AG04449 (cell line): ENCODE results near the gene PCDH20.

Experiments used
- CTCF ChIA-PET: fragments of 350-600 bp; formaldehyde crosslinking; extraction: SDS; loops from one replicate; lab custom pipeline; 2021; ENCODE audit warnings: antibody characterized with exemption; lab: Yijun Ruan, JAX
- POLR2A ChIA-PET: fragments of 400-600, 350-600 bp; formaldehyde crosslinking; extraction: SDS; loops from one replicate; lab custom pipeline; 2020; ENCODE audit warnings: antibody characterized with exemption, inconsistent platforms; lab: Yijun Ruan, JAX
- DNase-seq: peaks from one replicate; pipeline ENCODE4 v3.0.0-alpha.2; 2010; ENCODE audit warnings: low read depth, low spot score
- H3K4me3 ChIP-seq: 2 replicates; pipeline ENCODE4 v1.5.1; 2011; ENCODE audit warnings: low read depth, mild to moderate bottlenecking, control low read depth, low read length
- TF ChIP-seq, protein P1 (sequence below): IDR thresholded peaks from one replicate; pipeline ENCODE4 v1.5.1; 2011; ENCODE audit warnings: mild to moderate bottlenecking, moderate library complexity, low read length, control low read depth, inconsistent platforms; ENCODE audit not compliant: insufficient read depth; ENCODE audit errors: missing control alignments

PCDH20 gene, protein sequence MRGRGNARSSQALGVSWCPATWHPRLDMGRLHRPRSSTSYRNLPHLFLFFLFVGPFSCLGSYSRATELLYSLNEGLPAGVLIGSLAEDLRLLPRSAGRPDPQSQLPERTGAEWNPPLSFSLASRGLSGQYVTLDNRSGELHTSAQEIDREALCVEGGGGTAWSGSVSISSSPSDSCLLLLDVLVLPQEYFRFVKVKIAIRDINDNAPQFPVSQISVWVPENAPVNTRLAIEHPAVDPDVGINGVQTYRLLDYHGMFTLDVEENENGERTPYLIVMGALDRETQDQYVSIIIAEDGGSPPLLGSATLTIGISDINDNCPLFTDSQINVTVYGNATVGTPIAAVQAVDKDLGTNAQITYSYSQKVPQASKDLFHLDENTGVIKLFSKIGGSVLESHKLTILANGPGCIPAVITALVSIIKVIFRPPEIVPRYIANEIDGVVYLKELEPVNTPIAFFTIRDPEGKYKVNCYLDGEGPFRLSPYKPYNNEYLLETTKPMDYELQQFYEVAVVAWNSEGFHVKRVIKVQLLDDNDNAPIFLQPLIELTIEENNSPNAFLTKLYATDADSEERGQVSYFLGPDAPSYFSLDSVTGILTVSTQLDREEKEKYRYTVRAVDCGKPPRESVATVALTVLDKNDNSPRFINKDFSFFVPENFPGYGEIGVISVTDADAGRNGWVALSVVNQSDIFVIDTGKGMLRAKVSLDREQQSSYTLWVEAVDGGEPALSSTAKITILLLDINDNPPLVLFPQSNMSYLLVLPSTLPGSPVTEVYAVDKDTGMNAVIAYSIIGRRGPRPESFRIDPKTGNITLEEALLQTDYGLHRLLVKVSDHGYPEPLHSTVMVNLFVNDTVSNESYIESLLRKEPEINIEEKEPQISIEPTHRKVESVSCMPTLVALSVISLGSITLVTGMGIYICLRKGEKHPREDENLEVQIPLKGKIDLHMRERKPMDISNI

DNA sequence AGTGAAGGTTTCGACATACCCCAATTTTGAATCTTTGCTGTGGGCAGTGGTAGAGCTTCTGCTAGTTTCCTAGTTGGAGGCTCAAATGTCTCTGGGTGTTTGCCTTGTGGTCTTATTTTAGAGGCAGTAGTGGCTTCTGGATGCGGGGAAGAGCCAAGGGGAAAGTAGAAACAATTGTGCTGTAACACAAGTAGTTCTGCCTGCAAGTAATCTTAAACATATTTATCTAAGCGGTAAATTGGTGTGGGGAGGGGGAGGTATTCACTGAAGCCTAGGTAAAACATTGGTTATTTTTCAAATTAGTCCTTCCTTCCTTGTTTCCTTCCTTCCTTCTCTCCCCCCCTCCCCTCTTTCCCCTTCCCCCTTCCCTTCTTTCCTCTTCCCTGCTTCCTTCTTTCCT lies at the start of gene PCDH20:
PCDH20 (minus strand) TSS at position 101 of the 400 bp plus-strand sequence. CDS start 691 bp downstream, outside the sequence.
- no peak within 1 kb of the TSS for H3K4me3 ChIP-seq
- CTCF ChIA-PET, result no interaction called here
- no peak for DNase-seq
- TF ChIP-seq, protein P1, sequence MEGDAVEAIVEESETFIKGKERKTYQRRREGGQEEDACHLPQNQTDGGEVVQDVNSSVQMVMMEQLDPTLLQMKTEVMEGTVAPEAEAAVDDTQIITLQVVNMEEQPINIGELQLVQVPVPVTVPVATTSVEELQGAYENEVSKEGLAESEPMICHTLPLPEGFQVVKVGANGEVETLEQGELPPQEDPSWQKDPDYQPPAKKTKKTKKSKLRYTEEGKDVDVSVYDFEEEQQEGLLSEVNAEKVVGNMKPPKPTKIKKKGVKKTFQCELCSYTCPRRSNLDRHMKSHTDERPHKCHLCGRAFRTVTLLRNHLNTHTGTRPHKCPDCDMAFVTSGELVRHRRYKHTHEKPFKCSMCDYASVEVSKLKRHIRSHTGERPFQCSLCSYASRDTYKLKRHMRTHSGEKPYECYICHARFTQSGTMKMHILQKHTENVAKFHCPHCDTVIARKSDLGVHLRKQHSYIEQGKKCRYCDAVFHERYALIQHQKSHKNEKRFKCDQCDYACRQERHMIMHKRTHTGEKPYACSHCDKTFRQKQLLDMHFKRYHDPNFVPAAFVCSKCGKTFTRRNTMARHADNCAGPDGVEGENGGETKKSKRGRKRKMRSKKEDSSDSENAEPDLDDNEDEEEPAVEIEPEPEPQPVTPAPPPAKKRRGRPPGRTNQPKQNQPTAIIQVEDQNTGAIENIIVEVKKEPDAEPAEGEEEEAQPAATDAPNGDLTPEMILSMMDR, result no peak
- POLR2A ChIA-PET, result no interaction called here

DNA sequence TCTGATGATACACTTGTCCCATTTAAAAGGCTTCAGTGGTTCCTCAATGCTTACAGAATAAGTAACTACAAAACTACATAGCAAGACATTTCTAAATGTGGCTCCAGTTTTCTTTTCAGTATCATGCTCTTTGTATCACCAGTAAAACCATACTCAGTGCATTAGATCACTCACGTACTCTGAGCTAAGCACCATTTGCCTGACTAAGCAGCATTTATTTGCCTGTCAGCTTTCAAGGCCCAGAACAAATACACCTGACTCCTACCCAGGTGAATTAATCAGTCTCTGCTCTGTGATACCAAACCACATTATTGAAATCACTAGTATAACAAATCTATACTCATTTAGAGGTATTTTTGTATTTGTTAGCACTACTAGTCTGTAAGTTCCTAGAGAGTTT lies 47.4 kb upstream of the PCDH20 start:
- POLR2A ChIA-PET, result no interaction called here
- CTCF ChIA-PET, result no interaction called here
- DNase-seq, result no peak
- TF ChIP-seq, protein P1, result no peak
- H3K4me3 ChIP-seq, result no peak overlapping the region

DNA sequence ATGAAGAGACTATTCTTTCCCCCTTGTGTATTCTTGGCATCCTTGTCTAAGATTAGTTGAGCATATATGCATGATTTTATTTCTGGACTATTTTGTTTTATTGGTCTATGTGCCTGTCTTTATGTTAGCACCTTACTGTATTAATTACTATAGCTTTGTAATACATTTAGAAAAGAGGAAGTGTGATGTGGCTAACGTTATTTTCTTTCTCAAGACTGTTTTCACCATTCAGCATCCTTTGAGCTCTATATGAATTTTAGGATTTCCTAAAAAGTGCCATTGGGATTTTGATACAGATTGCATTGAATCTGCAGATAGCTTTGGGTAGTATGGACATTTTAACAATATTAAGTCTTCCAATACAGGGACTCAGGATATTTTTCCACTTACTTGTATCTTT lies 37.5 kb upstream of the PCDH20 start:
- ChIA-PET CTCF (no interaction called here), POLR2A (no interaction called here)
- DNase-seq, result no peak
- no peak overlapping the region for H3K4me3 ChIP-seq
- TF ChIP-seq, protein P1, result no peak

DNA sequence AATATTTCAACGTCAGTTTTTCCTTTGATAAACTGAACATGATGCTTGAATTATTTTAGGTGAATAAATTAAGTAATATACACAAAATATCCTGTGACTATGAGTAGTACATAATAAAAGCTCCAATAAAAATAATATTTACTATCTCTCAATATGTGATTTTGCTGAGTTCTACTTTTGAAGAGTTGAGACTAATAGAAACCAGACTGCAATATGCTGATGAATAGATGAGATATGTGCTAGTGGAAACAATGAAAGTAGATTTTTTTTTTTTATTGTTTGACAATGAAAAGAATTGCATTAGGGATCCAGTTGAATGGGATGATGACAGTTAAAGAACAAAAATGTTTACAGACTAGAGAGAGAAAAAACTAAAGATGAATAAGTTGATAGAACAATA lies 16.4 kb upstream of the PCDH20 start:
- CTCF ChIA-PET, result no interaction called here
- TF ChIP-seq, protein P1, result no peak
- POLR2A ChIA-PET, result no interaction called here
- no peak for DNase-seq
- no peak overlapping the region for H3K4me3 ChIP-seq

DNA sequence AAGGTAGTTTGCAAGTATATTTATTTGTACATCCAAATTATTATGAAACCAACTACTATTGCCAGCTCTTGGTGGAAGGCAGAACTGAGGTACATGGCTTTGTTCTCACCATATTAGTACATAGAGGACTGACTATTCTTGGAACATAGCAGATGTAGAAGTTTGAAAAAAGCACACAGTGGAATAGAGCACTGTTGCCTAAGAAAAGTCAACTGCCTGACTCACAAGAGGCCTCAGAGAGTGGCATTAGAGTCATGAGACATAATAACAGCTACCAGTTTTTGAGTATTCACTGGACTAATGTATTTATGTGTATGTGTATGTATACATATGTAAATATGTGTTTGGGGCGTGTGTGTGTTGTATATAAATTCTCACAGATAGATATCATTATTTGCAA lies 8.3 kb upstream of the PCDH20 start:
- ChIA-PET POLR2A (no interaction called here), CTCF (no interaction called here)
- DNase-seq, result no peak
- no peak overlapping the region for H3K4me3 ChIP-seq
- TF ChIP-seq, protein P1, result no peak

DNA sequence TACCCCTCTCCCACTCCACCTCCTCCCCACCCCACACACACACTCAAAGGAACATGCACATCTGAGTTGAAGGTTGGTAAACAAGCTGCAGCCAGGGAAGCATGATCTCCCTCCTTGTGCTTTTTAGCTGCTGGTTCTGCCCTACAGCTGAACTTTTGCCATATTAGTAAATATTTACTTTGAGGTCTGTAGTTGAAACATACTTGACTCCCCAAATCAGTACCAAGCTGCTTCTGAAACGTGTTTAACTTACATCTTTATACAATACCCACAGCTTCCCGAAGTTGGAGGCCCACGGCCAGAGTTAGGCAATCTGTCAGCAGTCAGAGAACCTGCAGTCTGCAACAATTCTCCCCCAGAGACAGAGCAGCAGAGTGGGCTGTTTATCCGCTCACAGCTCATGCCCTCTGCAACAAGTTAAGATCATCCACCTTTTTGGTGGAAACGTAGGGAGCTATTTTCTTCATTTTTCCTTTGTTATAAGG lies 1.5 kb upstream of the PCDH20 start:
- TF ChIP-seq, protein P1, result no peak
- no peak for DNase-seq
- ChIA-PET CTCF (interaction anchor here (0.7 kb wide), 1 partner anchor 969 kb away, joined by 3 read pairs; no protein-coding TSS in a partner anchor), POLR2A (no interaction called here)
- H3K4me3 ChIP-seq, result no peak overlapping the region
